Activated naive CD4-positive, alpha-beta T cell treated with anti-CD3 and anti-CD28 coated beads, Interleukin-2, amount 10 ng/mL, durations not matched to agents 5 hours and 36 hours (primary cell): ENCODE results near the gene KRTAP17-1. TPM values are rescaled to one million over a fixed set of nuclear protein-coding genes. Genes with fewer than 3 reads are reported as not detected.

ENCODE experiments used
- total RNA-seq, 2 experiments: library from RNA; stranded (reverse); gene quantifications; one replicate each; pipeline ENCODE4 v1.2.3, GENCODE V29; 2021

Gene KRTAP17-1
- total RNA-seq, result not detected

GRCh38 chr17:41315204-41315794 lies at the start of gene KRTAP17-1:
TSS of gene KRTAP17-1 (minus strand) at chr17:41315710. CDS start at chr17:41315650, 60 bp downstream.

GRCh38 chr17:41350381-41350878 lies 34.9 kb upstream of the KRTAP17-1 start, which contains the start of gene KRT33A:
TSS of gene KRT33A (minus strand) at chr17:41350828. CDS start at chr17:41350767, 61 bp downstream.

GRCh38 chr17:41308918-41309359 lies 6.6 kb downstream of the KRTAP17-1 start, which contains the start of gene KRTAP16-1:
TSS of gene KRTAP16-1 (minus strand) at chr17:41309309. CDS start at chr17:41309253, 56 bp downstream.

GRCh38 chr17:41301916-41302901 lies 13.3 kb downstream of the KRTAP17-1 start, which contains the start of gene KRTAP29-1:
TSS of gene KRTAP29-1 (minus strand) at chr17:41302851. CDS start at chr17:41302851, 0 bp downstream.

GRCh38 chr17:41275648-41276190 lies 39.8 kb downstream of the KRTAP17-1 start, which contains the start of gene KRTAP9-7:
TSS of gene KRTAP9-7 (plus strand) at chr17:41275698. CDS start at chr17:41275698, 0 bp downstream.

GRCh38 chr17:41265078-41265477 lies 50.4 kb downstream of the KRTAP17-1 start, which contains the start of gene KRTAP9-6:
TSS of gene KRTAP9-6 (plus strand) at chr17:41265378. CDS start at chr17:41265378, 0 bp downstream.

Other genes with a start within 250 kb of the KRTAP17-1 start
- not detected for gene KRTAP2-4, start 249.8 kb downstream of the KRTAP17-1 start, total RNA-seq
- gene KRTAP4-7, start 231.6 kb downstream of the KRTAP17-1 start, total RNA-seq, result not detected
- gene KRTAP4-8, start 217.6 kb downstream of the KRTAP17-1 start, total RNA-seq, result not detected
- gene KRTAP4-16, start 213.5 kb downstream of the KRTAP17-1 start, total RNA-seq, result not detected
- not detected for gene KRTAP4-9, start 210.3 kb downstream of the KRTAP17-1 start, total RNA-seq
- gene KRTAP4-11, start 197.3 kb downstream of the KRTAP17-1 start, total RNA-seq, result not detected
- not detected for gene KRTAP4-12, start 191.5 kb downstream of the KRTAP17-1 start, total RNA-seq
- not detected for gene KRTAP4-6, start 175.2 kb downstream of the KRTAP17-1 start, total RNA-seq
- not detected for gene KRTAP4-5, start 165.9 kb downstream of the KRTAP17-1 start, total RNA-seq
- not detected for gene KRTAP4-4, start 155.0 kb downstream of the KRTAP17-1 start, total RNA-seq
- not detected for gene KRTAP4-3, start 147.5 kb downstream of the KRTAP17-1 start, total RNA-seq
- gene KRTAP4-2, start 137.5 kb downstream of the KRTAP17-1 start, total RNA-seq, result not detected
- gene KRTAP4-1, start 130.8 kb downstream of the KRTAP17-1 start, total RNA-seq, result not detected
- not detected for gene KRTAP9-1, start 125.8 kb downstream of the KRTAP17-1 start, total RNA-seq
- gene KRTAP9-2, start 89.1 kb downstream of the KRTAP17-1 start, total RNA-seq, result not detected
- gene KRTAP9-3, start 83.3 kb downstream of the KRTAP17-1 start, total RNA-seq, result not detected
- not detected for gene KRTAP9-8, start 77.7 kb downstream of the KRTAP17-1 start, total RNA-seq
- not detected for gene KRTAP9-4, start 66.0 kb downstream of the KRTAP17-1 start, total RNA-seq
- not detected for gene KRTAP9-9, start 60.3 kb downstream of the KRTAP17-1 start, total RNA-seq
- gene KRTAP9-6, start 50.3 kb downstream of the KRTAP17-1 start, total RNA-seq, result not detected
- not detected for gene KRTAP9-7, start 40.0 kb downstream of the KRTAP17-1 start, total RNA-seq
- under 1 TPM in 1 of 2 experiments, not detected in 1; 0.20 TPM for gene KRTAP29-1, start 12.9 kb downstream of the KRTAP17-1 start, total RNA-seq
- under 1 TPM in 1 of 2 experiments, not detected in 1; 0.14 TPM for gene KRTAP16-1, start 6.4 kb downstream of the KRTAP17-1 start, total RNA-seq
- gene KRT33A, start 35.1 kb upstream of the KRTAP17-1 start, total RNA-seq, result not detected
- gene KRT33B, start 54.1 kb upstream of the KRTAP17-1 start, total RNA-seq, result not detected
- not detected for gene KRT34, start 66.6 kb upstream of the KRTAP17-1 start, total RNA-seq
- gene KRT31, start 81.9 kb upstream of the KRTAP17-1 start, total RNA-seq, result not detected
- gene KRT37, start 108.9 kb upstream of the KRTAP17-1 start, total RNA-seq, result not detected
- not detected for gene KRT38, start 125.3 kb upstream of the KRTAP17-1 start, total RNA-seq
- not detected for gene KRT32, start 151.7 kb upstream of the KRTAP17-1 start, total RNA-seq
- gene KRT35, start 165.4 kb upstream of the KRTAP17-1 start, total RNA-seq, result not detected
- not detected for gene KRT36, start 174.2 kb upstream of the KRTAP17-1 start, total RNA-seq
- gene KRT13, start 189.9 kb upstream of the KRTAP17-1 start, total RNA-seq, result not detected
- not detected for gene KRT15, start 203.2 kb upstream of the KRTAP17-1 start, total RNA-seq
- not detected for gene KRT19, start 212.6 kb upstream of the KRTAP17-1 start, total RNA-seq